ENCODE measurements around the gene SYT7.

Gene SYT7

DNA sequence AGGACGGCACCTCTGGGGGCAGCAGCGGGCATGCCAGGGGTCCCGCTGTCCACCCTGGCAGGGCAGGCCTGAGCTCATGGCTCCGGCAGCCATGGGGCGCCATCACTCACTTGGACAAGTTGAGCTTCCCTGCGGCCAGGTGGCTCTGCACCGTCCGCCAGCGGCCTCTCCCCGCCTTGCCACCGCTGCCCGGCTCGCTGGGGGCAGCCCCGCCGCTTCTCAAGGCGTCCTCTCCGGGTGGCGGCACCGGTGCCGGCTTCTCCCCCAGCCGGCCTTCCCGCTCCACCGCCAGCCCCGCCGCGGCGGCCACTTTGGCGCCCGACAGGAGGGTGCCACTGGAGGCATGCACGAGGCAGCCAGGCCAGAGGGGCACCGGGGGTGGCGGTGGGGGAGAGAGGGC, 35.0 kb downstream of the SYT7 start:
- DNase-seq (ENCODE audit: low read depth, low spot score), result no peak
- Histone ChIP-seq H3K4me1 (ENCODE audit: control insufficient read depth, insufficient read depth, low read length) (peaks cover 15% of the 10 kb centered on the region), H3K9me3 (ENCODE audit: control insufficient read depth, insufficient read depth, low read length) (no peaks in the 10 kb centered on the region), H3K27ac (ENCODE audit: low read length) (no peak overlapping the region), H3K36me3 (ENCODE audit: control insufficient read depth, insufficient read depth, low read length) (no peaks in the 10 kb centered on the region), H3K4me3 (ENCODE audit: low read length) (no peak overlapping the region), H3K27me3 (ENCODE audit: control insufficient read depth, insufficient read depth, low read length) (no peaks in the 10 kb centered on the region)
- no CpG with 5 or more reads among the region's 32 CpGs for WGBS (ENCODE audit: insufficient coverage, insufficient read length)

DNA sequence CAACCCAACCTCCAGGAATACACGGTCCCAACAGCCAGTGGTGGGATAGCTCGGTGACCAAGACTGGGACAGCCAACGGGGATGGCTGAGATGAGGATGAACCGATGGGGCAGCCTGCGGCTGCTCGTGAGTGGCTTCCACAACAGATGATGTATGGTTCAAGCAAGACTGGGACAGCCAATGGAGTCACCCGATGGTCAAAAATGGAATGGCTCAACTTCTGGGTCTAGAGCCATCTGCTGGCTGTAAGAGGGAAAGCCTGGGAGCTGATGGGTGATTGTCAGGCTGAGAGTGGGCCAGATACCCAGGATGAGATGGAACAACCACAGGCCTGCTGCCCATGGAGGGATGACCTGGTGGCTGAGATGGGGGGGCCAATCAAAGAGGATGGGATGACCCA, 35.5 kb downstream of the SYT7 start:
- H3K27me3 ChIP-seq (ENCODE audit: control insufficient read depth, insufficient read depth, low read length), result no peaks in the 10 kb centered on the region
- no peaks in the 10 kb centered on the region for H3K36me3 ChIP-seq (ENCODE audit: control insufficient read depth, insufficient read depth, low read length)
- WGBS (ENCODE audit: insufficient coverage, insufficient read length), result no CpG with 5 or more reads among the region's 7 CpGs
- no peak for DNase-seq (ENCODE audit: low read depth, low spot score)
- H3K9me3 ChIP-seq (ENCODE audit: control insufficient read depth, insufficient read depth, low read length), result no peaks in the 10 kb centered on the region
- no peak overlapping the region for H3K4me3 ChIP-seq (ENCODE audit: low read length)
- H3K27ac ChIP-seq (ENCODE audit: low read length), result no peak overlapping the region
- peaks cover 17% of the 10 kb centered on the region for H3K4me1 ChIP-seq (ENCODE audit: control insufficient read depth, insufficient read depth, low read length)

GRCh38 chr11:61544466-61544865, 36.4 kb downstream of the SYT7 start:
- Histone ChIP-seq H3K27me3 (ENCODE audit: control insufficient read depth, insufficient read depth, low read length) (no peaks in the 10 kb centered on the region), H3K36me3 (ENCODE audit: control insufficient read depth, insufficient read depth, low read length) (no peaks in the 10 kb centered on the region), H3K27ac (ENCODE audit: low read length) (no peak overlapping the region), H3K4me3 (ENCODE audit: low read length) (no peak overlapping the region), H3K9me3 (ENCODE audit: control insufficient read depth, insufficient read depth, low read length) (no peaks in the 10 kb centered on the region), H3K4me1 (ENCODE audit: control insufficient read depth, insufficient read depth, low read length) (peaks cover 19% of the 10 kb centered on the region)
- DNase-seq (ENCODE audit: low read depth, low spot score), result no peak
- no CpG with 5 or more reads among the region's 6 CpGs for WGBS (ENCODE audit: insufficient coverage, insufficient read length)

DNA sequence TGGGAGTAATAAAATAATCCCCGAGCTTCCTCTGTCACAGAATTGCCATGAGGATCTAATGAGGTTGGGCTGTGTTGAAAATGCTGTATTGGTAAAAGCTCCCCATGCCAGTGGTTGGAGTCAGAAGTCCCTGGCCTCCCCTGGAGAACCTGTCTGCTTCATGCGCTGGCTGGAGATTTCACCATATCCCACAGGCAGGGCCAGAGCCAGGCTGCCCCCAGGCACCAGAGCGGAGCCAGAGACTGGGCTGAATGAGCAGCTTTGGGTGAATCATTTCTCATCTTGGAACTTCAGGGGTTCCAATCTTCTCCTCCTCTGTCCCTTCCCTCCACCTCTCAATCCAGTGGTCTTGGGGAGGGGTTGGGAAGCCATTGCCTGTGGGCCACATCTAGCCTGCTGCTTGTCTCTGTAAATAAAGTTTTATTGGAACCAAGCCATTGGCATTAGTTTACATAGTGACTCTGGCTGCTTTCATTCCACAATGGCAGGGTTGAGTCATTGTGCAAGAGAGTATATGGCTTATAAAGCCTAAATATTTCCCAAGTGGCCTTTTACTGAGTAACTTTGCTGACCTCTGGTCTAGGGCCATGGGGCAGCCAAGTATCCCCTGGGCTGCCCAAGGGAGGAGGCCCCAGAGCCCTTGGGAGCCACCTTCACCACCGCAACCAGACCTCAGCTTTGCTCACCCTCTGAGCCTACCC, 37.1 kb downstream of the SYT7 start:
- Histone ChIP-seq H3K27ac (ENCODE audit: low read length) (no peak overlapping the region), H3K27me3 (ENCODE audit: control insufficient read depth, insufficient read depth, low read length) (no peaks in the 10 kb centered on the region), H3K9me3 (ENCODE audit: control insufficient read depth, insufficient read depth, low read length) (no peaks in the 10 kb centered on the region), H3K4me3 (ENCODE audit: low read length) (no peak overlapping the region), H3K4me1 (ENCODE audit: control insufficient read depth, insufficient read depth, low read length) (peaks cover 20% of the 10 kb centered on the region), H3K36me3 (ENCODE audit: control insufficient read depth, insufficient read depth, low read length) (no peaks in the 10 kb centered on the region)
- no CpG with 5 or more reads among the region's 4 CpGs for WGBS (ENCODE audit: insufficient coverage, insufficient read length)
- no peak for DNase-seq (ENCODE audit: low read depth, low spot score)

GRCh38 chr11:61542705-61543104, 38.2 kb downstream of the SYT7 start:
- peaks cover 20% of the 10 kb centered on the region for H3K4me1 ChIP-seq (ENCODE audit: control insufficient read depth, insufficient read depth, low read length)
- no peaks in the 10 kb centered on the region for H3K36me3 ChIP-seq (ENCODE audit: control insufficient read depth, insufficient read depth, low read length)
- no CpG with 5 or more reads among the region's 16 CpGs for WGBS (ENCODE audit: insufficient coverage, insufficient read length)
- no peaks in the 10 kb centered on the region for H3K9me3 ChIP-seq (ENCODE audit: control insufficient read depth, insufficient read depth, low read length)
- no peaks in the 10 kb centered on the region for H3K27me3 ChIP-seq (ENCODE audit: control insufficient read depth, insufficient read depth, low read length)
- H3K27ac ChIP-seq (ENCODE audit: low read length), result no peak overlapping the region
- no peak for DNase-seq (ENCODE audit: low read depth, low spot score)
- no peak overlapping the region for H3K4me3 ChIP-seq (ENCODE audit: low read length)

DNA sequence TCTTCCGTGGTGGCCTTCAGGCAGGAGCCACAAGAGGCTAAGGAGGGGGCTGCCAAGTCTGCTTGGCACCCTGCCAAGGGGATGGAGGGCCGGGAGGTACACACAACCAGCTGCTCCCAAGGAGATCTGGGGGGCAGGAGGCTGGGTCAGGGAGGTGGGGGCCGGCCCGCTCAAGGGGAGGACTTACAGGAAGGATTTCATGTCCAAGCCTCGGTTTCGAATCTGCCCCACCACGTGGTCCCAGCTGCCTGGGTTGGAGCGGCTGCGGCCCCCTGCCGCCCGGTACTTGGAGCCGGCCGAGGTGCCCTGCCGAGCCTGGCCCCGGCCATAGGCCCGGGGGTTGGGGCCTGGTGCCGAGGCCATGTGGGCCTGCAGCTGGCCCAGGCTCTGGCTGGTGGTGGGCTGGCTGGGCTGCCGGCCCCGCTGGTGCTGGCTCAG, 38.8 kb downstream of the SYT7 start:
- no peak overlapping the region for H3K27ac ChIP-seq (ENCODE audit: low read length)
- H3K36me3 ChIP-seq (ENCODE audit: control insufficient read depth, insufficient read depth, low read length), result no peaks in the 10 kb centered on the region
- no peaks in the 10 kb centered on the region for H3K27me3 ChIP-seq (ENCODE audit: control insufficient read depth, insufficient read depth, low read length)
- no peak overlapping the region for H3K4me3 ChIP-seq (ENCODE audit: low read length)
- H3K9me3 ChIP-seq (ENCODE audit: control insufficient read depth, insufficient read depth, low read length), result no peaks in the 10 kb centered on the region
- peaks cover 20% of the 10 kb centered on the region for H3K4me1 ChIP-seq (ENCODE audit: control insufficient read depth, insufficient read depth, low read length)
- no peak for DNase-seq (ENCODE audit: low read depth, low spot score)
- no CpG with 5 or more reads among the region's 19 CpGs for WGBS (ENCODE audit: insufficient coverage, insufficient read length)

DNA sequence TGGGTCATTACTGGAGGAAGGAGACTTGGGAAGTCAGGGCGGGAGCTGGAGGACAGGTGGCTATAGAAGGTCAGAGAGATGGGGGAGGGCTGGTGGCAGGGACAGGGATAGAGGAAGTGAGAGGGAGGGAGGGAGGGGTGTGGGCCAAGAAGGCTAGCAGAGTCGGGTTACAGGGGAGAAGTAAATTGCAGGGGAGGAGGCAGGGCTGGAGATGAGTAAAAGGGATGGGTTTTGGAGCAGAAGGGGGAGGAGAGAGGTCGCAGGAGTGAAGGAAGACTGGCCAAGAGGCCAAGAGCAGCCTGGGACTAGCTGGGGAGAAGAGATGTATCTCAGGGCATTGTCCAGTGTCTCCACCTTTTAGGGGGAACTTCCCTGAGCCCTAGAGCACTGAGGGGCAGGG, 39.3 kb downstream of the SYT7 start:
- DNase-seq (ENCODE audit: low read depth, low spot score), result peak; percentile 55
- H3K27ac ChIP-seq (ENCODE audit: low read length), result no peak overlapping the region
- H3K9me3 ChIP-seq (ENCODE audit: control insufficient read depth, insufficient read depth, low read length), result no peaks in the 10 kb centered on the region
- no peaks in the 10 kb centered on the region for H3K27me3 ChIP-seq (ENCODE audit: control insufficient read depth, insufficient read depth, low read length)
- no CpG with 5 or more reads among the region's 3 CpGs for WGBS (ENCODE audit: insufficient coverage, insufficient read length)
- no peak overlapping the region for H3K4me3 ChIP-seq (ENCODE audit: low read length)
- peaks cover 20% of the 10 kb centered on the region for H3K4me1 ChIP-seq (ENCODE audit: control insufficient read depth, insufficient read depth, low read length)
- H3K36me3 ChIP-seq (ENCODE audit: control insufficient read depth, insufficient read depth, low read length), result no peaks in the 10 kb centered on the region

DNA sequence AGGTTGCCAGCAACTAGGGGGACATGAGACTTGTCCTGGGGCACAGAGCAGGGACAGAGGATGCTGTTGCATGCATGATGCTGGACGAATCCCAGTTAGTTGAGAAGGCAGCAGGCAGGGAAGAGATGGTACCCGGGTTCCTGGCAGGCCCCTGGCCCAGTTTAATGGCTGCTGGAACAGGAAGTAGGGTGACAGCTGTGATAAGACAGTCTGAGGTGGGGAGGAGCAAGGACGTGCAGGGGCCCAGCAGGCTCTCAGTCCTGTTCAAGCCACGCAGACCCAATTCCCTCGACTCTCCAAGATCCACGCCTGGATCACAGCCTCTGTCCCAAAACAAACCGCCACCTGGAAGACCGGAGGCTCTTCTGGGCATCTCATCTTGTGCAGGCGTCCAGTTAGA, 40.3 kb downstream of the SYT7 start:
- Histone ChIP-seq H3K4me1 (ENCODE audit: control insufficient read depth, insufficient read depth, low read length) (peaks cover 20% of the 10 kb centered on the region), H3K27me3 (ENCODE audit: control insufficient read depth, insufficient read depth, low read length) (no peaks in the 10 kb centered on the region), H3K27ac (ENCODE audit: low read length) (no peak overlapping the region), H3K36me3 (ENCODE audit: control insufficient read depth, insufficient read depth, low read length) (no peaks in the 10 kb centered on the region), H3K9me3 (ENCODE audit: control insufficient read depth, insufficient read depth, low read length) (no peaks in the 10 kb centered on the region), H3K4me3 (ENCODE audit: low read length) (no peak overlapping the region)
- WGBS (ENCODE audit: insufficient coverage, insufficient read length), result no CpG with 5 or more reads among the region's 9 CpGs
- no peak for DNase-seq (ENCODE audit: low read depth, low spot score)

- H3K36me3 ChIP-seq (ENCODE audit: control insufficient read depth, insufficient read depth, low read length), result no peaks in the 10 kb centered on the region
- no peaks in the 10 kb centered on the region for H3K9me3 ChIP-seq (ENCODE audit: control insufficient read depth, insufficient read depth, low read length)
- peaks cover 20% of the 10 kb centered on the region for H3K4me1 ChIP-seq (ENCODE audit: control insufficient read depth, insufficient read depth, low read length)
- H3K27ac ChIP-seq (ENCODE audit: low read length), result no peak overlapping the region
- WGBS (ENCODE audit: insufficient coverage, insufficient read length), result no CpG with 5 or more reads among the region's 14 CpGs
- DNase-seq (ENCODE audit: low read depth, low spot score), result no peak
- H3K4me3 ChIP-seq (ENCODE audit: low read length), result no peak overlapping the region
- no peaks in the 10 kb centered on the region for H3K27me3 ChIP-seq (ENCODE audit: control insufficient read depth, insufficient read depth, low read length)
Observed at GRCh38 chr11:61539831-61540357, 41.0 kb downstream of the SYT7 start.

DNA sequence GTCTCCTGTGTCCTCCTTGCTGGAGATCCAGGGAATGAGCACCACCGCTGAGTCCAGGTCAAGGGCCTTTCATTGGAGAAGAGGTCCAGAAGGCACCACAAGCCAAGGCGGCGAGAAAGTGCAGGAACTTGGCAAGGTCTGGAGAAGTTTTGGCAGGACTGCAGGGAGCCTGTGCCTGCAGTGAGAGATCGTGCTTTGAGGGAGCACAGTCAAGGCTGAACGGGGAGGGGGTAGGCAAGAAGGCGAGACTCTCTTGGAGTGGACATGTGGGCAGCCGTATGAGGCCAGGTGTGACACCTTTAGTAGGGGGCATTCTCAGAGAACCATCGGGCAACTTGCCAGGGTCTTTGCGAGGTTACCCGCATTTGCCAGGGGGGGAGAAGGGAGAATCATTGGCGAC, 41.9 kb downstream of the SYT7 start:
- no CpG with 5 or more reads among the region's 11 CpGs for WGBS (ENCODE audit: insufficient coverage, insufficient read length)

DNA sequence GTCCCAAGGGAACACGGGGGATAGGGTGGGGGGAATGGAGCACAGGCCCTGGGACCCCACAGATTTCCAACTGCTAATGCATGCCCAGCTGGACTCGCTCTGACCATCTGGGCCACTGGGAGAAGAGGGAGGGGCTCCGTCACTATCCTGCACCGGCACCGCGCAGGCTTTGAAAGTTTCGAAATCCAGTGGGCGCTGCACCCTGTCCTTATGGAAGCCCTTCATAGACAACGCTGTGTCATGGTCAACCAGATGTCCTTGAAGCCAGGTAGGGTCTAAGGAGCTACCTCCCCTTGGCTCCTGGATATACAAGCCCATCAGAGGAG, 42.3 kb downstream of the SYT7 start:
- Histone ChIP-seq H3K4me3 (ENCODE audit: low read length) (no peak overlapping the region), H3K36me3 (ENCODE audit: control insufficient read depth, insufficient read depth, low read length) (no peaks in the 10 kb centered on the region), H3K27me3 (ENCODE audit: control insufficient read depth, insufficient read depth, low read length) (no peaks in the 10 kb centered on the region), H3K4me1 (ENCODE audit: control insufficient read depth, insufficient read depth, low read length) (peaks cover 20% of the 10 kb centered on the region), H3K27ac (ENCODE audit: low read length) (no peak overlapping the region), H3K9me3 (ENCODE audit: control insufficient read depth, insufficient read depth, low read length) (no peaks in the 10 kb centered on the region)
- no CpG with 5 or more reads among the region's 9 CpGs for WGBS (ENCODE audit: insufficient coverage, insufficient read length)
- DNase-seq (ENCODE audit: low read depth, low spot score), result no peak

More for the DNA sequence above, 41.9 kb downstream of the SYT7 start:
- no peaks in the 10 kb centered on the region for H3K9me3 ChIP-seq (ENCODE audit: control insufficient read depth, insufficient read depth, low read length)
- H3K27ac ChIP-seq (ENCODE audit: low read length), result no peak overlapping the region
- peaks cover 20% of the 10 kb centered on the region for H3K4me1 ChIP-seq (ENCODE audit: control insufficient read depth, insufficient read depth, low read length)
- no peak for DNase-seq (ENCODE audit: low read depth, low spot score)
- H3K4me3 ChIP-seq (ENCODE audit: low read length), result no peak overlapping the region
- no peaks in the 10 kb centered on the region for H3K36me3 ChIP-seq (ENCODE audit: control insufficient read depth, insufficient read depth, low read length)
- no peaks in the 10 kb centered on the region for H3K27me3 ChIP-seq (ENCODE audit: control insufficient read depth, insufficient read depth, low read length)
